ENCODE measurements around the gene VMP1. TPM values are rescaled to one million over a fixed set of nuclear protein-coding genes. Genes with fewer than 3 reads are reported as not detected.

VMP1 gene
- total RNA-seq, 1 donor from 2014 or later: 232 TPM

DNA sequence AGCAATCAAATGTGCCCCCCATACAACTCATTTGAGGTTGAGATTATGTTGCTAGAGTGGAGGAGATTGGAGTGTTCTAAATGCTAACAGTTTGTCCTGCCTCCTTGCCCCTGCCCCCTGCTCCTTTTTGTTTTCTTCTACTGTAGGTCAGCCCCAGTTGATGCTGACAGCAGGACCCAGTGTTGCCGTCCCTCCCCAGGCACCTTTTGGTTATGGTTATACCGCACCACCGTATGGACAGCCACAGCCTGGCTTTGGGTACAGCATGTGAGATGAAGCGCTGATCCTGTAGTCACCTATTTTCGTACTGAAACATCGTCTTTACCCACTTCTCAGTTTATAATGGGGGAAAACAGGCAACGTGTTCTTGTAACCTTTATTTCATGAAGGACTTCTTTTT, 13.9 kb upstream of the VMP1 start:
- H3K4me3 ChIP-seq (ENCODE audit: low read depth, low read length): no peak overlapping the region
- DNase-seq (ENCODE audit: low read depth): no peak
- TF ChIP-seq, protein P1, sequence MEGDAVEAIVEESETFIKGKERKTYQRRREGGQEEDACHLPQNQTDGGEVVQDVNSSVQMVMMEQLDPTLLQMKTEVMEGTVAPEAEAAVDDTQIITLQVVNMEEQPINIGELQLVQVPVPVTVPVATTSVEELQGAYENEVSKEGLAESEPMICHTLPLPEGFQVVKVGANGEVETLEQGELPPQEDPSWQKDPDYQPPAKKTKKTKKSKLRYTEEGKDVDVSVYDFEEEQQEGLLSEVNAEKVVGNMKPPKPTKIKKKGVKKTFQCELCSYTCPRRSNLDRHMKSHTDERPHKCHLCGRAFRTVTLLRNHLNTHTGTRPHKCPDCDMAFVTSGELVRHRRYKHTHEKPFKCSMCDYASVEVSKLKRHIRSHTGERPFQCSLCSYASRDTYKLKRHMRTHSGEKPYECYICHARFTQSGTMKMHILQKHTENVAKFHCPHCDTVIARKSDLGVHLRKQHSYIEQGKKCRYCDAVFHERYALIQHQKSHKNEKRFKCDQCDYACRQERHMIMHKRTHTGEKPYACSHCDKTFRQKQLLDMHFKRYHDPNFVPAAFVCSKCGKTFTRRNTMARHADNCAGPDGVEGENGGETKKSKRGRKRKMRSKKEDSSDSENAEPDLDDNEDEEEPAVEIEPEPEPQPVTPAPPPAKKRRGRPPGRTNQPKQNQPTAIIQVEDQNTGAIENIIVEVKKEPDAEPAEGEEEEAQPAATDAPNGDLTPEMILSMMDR (conservative IDR thresholded peaks at IDR 0.05; ENCODE audit: low read depth, low read length): no peak

DNA sequence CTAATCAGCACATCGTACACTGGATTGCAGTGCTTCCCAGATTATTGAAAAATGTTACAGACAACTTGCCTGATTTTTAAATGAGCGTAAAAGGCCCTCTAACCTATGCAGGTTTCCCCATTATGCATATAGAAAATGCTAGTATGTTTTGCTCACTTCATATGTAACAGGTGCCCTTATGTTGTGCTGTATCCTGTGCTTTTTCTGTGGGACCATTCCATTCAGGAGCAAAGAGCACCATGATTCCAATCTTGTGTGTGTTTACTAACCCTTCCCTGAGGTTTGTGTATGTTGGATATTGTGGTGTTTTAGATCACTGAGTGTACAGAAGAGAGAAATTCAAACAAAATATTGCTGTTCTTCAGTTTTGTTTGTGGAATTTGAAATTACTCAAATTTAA, 13.1 kb upstream of the VMP1 start:
- H3K4me3 ChIP-seq (ENCODE audit: low read depth, low read length): no peak overlapping the region
- DNase-seq (ENCODE audit: low read depth): no peak
- TF ChIP-seq, protein P1 (conservative IDR thresholded peaks at IDR 0.05; ENCODE audit: low read depth, low read length): no peak

DNA sequence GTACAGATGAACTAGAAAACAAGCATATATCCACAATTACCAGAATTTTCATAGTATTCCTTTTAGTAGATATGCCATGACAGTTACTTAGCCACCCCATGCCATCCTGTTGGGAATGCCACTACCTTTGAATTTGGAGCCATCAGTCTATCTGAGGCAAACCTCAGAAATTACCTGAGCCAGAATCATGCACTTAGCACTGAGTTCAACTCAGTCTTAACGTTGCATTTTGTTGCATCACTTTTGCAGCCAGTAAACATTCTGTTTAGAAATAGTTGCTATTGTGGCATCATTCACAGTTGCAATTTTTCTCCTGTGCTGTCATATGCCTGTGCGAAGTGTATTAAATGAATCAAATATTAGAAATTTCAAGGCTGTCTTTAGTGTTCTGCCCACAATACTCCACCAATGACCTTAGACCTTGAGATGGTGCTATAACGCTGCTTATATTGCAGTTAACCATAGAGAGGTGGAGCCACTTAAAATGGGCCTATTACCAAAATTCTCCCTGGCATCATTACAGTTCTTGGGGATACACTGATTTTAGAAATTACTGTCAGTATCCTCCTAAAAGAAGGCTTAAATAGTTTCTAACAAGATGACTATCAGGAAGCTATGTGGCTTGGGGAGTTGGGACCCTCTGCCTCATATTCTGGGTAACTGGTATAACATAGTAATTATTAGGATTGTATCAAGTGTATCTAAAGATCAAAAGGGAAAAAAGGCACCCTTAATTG, 11.3 kb upstream of the VMP1 start:
- TF ChIP-seq, protein P1 (conservative IDR thresholded peaks at IDR 0.05; ENCODE audit: low read depth, low read length): no peak
- no peak for DNase-seq (ENCODE audit: low read depth)
- no peak overlapping the region for H3K4me3 ChIP-seq (ENCODE audit: low read depth, low read length)

DNA sequence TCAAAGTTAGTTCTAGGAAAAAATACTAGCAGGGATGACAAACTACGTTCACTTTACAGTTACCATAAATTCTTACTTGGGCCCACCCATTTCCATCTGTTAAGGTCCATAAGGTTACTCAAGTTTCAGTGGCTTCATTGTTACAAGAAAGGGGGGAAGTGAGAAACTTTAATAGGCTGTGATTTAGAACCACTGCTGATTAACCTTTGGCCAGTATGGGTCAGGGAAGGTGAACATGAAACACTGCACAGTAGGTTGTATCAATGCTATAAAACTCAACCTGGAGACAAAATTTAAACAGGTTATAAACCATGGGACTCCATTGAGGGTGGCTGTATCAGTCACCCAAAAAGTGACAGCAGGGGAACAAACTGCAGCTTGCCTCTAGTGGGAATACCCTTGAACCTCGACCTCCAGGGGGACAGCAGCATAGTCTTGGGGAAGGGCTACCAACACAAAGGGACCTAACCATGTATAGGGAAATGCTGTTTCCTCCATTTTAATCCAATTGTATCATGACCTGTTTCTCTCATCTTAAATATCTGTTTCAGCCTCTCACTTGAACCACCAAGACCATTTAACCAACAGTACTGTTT, 10.7 kb upstream of the VMP1 start:
- no peak overlapping the region for H3K4me3 ChIP-seq (ENCODE audit: low read depth, low read length)
- TF ChIP-seq, protein P1 (conservative IDR thresholded peaks at IDR 0.05; ENCODE audit: low read depth, low read length): no peak
- DNase-seq (ENCODE audit: low read depth): no peak

DNA sequence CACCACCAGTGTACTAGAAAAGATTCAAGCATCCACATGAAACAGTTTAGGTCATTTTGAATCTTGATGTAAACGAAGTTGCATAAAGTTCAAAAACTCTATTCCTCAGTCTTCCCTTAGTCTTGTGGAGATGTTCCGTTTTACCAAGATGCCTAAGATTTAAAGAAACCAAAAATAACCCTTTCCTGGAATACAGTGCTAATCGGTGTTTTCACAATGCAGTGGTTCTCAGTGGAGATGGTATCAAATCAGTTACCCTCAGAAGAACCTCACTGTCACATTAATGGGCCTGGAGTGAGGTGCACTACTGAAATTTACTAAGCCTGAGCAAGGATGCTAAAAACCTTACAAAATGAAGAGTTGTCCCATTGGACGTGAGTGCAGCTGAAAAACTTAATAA, 9.3 kb upstream of the VMP1 start:
- TF ChIP-seq, protein P1 (conservative IDR thresholded peaks at IDR 0.05; ENCODE audit: low read depth, low read length): no peak
- DNase-seq (ENCODE audit: low read depth): no peak
- H3K4me3 ChIP-seq (ENCODE audit: low read depth, low read length): no peak overlapping the region

DNA sequence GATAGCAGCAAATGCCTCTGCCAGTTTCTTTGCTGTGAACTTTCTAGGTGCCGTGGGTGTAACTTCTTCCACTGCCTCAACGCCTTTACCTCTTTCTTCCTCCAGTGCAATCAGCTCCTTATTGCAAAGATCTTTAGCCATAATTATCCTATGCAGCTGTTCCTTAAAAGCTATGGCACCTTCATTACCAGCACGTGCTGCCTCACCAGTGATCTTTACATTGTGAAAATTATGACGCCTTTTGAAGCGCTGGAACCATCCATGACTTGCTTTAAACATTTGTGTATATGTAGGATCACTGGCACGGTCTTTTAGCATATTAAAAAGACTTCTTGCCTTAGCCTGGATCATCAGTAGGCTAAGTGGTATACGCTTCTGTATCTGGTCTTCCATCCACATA, 8.2 kb upstream of the VMP1 start:
- H3K4me3 ChIP-seq (ENCODE audit: low read depth, low read length): no peak overlapping the region
- no peak for DNase-seq (ENCODE audit: low read depth)
- TF ChIP-seq, protein P1 (conservative IDR thresholded peaks at IDR 0.05; ENCODE audit: low read depth, low read length): no peak

DNA sequence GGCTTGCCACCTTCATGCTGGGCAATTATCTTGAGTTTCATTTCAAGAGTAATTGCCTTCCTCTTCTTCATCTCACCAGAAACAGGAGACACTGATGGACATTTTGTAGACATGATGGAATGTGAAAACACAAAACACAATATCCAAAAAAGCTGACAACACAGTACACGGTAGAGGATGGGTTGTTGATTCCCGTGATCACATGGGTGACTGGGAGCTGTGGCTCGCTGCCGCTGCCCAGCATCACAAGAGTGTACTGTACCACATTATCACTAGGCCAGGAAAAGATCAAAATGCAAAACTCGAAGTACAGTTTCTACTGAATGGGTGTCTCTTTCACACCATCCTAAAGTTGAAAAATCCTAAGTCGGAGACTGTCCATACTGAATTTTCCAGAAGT, 7.7 kb upstream of the VMP1 start:
- no peak overlapping the region for H3K4me3 ChIP-seq (ENCODE audit: low read depth, low read length)
- no peak for DNase-seq (ENCODE audit: low read depth)
- TF ChIP-seq, protein P1 (conservative IDR thresholded peaks at IDR 0.05; ENCODE audit: low read depth, low read length): no peak
